Neuron (in vitro differentiated cells): ENCODE measurements around the gene MRPL12.

Source experiments
- H2AFZ ChIP-seq: one replicate; pipeline ENCODE4 v1.6.1; 2013; ENCODE audit warnings: low read depth, mild to moderate bottlenecking, inconsistent platforms, low read length, moderate library complexity
- H3K27me3 ChIP-seq: one replicate; pipeline ENCODE4 v1.6.1; 2013; ENCODE audit warnings: low read length; ENCODE audit not compliant: insufficient read depth
- H3K36me3 ChIP-seq: one replicate; pipeline ENCODE4 v1.6.1; 2013; ENCODE audit warnings: low read length; ENCODE audit not compliant: insufficient read depth
- H3K4me1 ChIP-seq: one replicate; pipeline ENCODE4 v1.6.1; 2013; ENCODE audit warnings: low read length; ENCODE audit not compliant: insufficient read depth
- H3K4me3 ChIP-seq: 2 replicates; pipeline ENCODE4 v1.5.1; 2013; ENCODE audit warnings: mild to moderate bottlenecking, low read length, moderate library complexity
- H3K9me3 ChIP-seq: one replicate; pipeline ENCODE4 v1.6.1; 2013; ENCODE audit warnings: low read length

MRPL12 gene

DNA sequence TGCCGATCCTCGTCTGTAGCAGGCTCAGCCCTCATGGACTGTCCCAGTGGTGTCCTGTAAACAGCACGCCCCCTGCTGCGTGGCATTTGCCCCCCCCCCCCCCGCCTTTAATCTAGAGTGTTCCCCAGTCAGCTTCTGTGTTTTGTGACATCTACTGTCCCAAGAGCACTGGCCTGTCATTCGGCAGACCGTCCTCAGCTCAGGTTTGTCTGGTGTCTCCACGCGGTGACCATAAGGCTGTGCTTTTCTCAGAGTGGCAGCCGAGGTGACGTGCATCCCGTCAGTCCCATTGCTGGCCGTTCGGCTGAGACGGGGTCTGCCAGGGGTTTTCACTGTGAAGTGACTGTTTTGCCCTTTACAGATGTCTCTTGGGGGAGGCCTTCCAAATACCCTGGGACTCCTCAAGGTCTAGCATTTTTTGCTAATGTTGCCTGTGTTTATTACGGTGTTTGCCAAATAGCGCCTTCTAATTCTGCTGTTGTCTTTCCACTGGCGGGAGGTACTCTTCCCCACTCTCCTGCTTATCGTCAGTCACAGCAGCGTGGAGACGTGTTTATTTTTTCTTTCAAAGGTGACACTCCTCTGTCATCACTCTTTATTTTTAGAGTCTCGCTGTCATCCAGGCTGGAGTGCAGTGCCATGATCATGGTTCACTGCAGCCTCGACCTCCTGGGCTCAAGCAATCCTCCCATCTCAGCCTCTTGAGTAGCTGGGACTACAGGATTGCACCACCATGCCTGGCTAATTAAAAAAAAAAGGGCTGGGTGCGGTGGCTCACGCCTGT is 5.7 kb upstream of the MRPL12 start:
- Histone ChIP-seq H3K9me3 (no peaks in the 10 kb centered on the region), H3K36me3 (peaks cover 75% of the 10 kb centered on the region), H3K27me3 (no peaks in the 10 kb centered on the region), H3K4me1 (peaks cover 15% of the 10 kb centered on the region), H2AFZ (no peak overlapping the region), H3K4me3 (no peak overlapping the region)

GRCh38 chr17:81700353-81701287 is 2.5 kb upstream of the MRPL12 start:
- no peak overlapping the region for H2AFZ ChIP-seq
- peaks cover 25% of the 10 kb centered on the region for H3K4me1 ChIP-seq
- no peaks in the 10 kb centered on the region for H3K27me3 ChIP-seq
- H3K4me3 ChIP-seq: no peak overlapping the region
- no peaks in the 10 kb centered on the region for H3K9me3 ChIP-seq
- peaks cover 56% of the 10 kb centered on the region for H3K36me3 ChIP-seq

- Histone ChIP-seq H3K4me1 (peaks cover 25% of the 10 kb centered on the region), H3K36me3 (peaks cover 55% of the 10 kb centered on the region), H3K4me3 (peak overlapping the region; percentile 86), H2AFZ (no peak overlapping the region), H3K9me3 (no peaks in the 10 kb centered on the region), H3K27me3 (no peaks in the 10 kb centered on the region)
Measured at GRCh38 chr17:81701288-81702071, 1.7 kb upstream of the MRPL12 start.

- peaks cover 49% of the 10 kb centered on the region for H3K36me3 ChIP-seq
- no peaks in the 10 kb centered on the region for H3K27me3 ChIP-seq
- H2AFZ ChIP-seq: peak overlapping the region; percentile 29
- peak overlapping the region; percentile 86 for H3K4me3 ChIP-seq
- no peaks in the 10 kb centered on the region for H3K9me3 ChIP-seq
- H3K4me1 ChIP-seq: peaks cover 25% of the 10 kb centered on the region
Measured at GRCh38 chr17:81703747-81704654, 834 bp downstream of the MRPL12 start.

DNA sequence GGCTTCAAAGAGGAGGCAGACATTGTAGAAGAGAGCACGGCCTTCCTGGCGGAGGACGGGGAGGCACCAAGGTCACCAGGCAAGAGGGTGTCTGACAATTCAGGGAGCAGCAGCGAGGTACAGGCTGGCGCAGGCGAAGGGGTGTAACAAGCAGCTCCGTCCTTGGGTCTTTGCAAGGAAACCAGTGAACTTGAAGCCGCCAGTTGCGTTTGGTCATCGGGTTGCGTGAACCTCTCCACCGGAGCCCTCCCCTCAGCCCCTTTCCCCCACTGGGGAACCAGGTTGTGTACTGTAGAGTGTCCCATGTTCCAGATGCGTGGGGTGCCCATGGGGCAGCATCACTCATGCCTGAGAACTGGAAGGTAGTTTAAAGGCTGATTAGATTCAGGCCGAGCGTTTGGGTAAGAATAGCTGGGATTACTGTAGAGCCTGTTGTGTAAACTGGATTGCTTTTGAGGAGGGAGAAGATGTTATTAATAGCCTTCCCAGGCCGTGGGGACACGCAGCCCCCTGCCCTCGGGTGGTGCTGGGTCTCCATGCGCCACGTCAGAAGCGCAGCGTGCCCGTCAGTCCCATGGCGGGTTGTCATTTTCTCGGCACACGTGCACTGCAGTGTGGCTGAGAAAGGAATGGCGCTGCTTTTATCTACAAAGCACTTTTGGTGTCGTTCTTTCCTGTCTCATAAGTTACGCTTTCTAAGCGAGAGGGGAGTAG is 2.5 kb downstream of the MRPL12 start:
- Histone ChIP-seq H2AFZ (no peak overlapping the region), H3K4me3 (no peak overlapping the region), H3K27me3 (no peaks in the 10 kb centered on the region), H3K9me3 (no peaks in the 10 kb centered on the region), H3K36me3 (peaks cover 46% of the 10 kb centered on the region), H3K4me1 (peaks cover 26% of the 10 kb centered on the region)

- Histone ChIP-seq H2AFZ (no peak overlapping the region), H3K36me3 (peaks cover 40% of the 10 kb centered on the region), H3K9me3 (no peaks in the 10 kb centered on the region), H3K27me3 (no peaks in the 10 kb centered on the region), H3K4me1 (peaks cover 28% of the 10 kb centered on the region), H3K4me3 (no peak overlapping the region)
Measured at GRCh38 chr17:81706232-81706611, 3.1 kb downstream of the MRPL12 start.

- Histone ChIP-seq H3K27me3 (no peaks in the 10 kb centered on the region), H3K9me3 (no peaks in the 10 kb centered on the region), H3K36me3 (peaks cover 34% of the 10 kb centered on the region), H3K4me1 (peaks cover 24% of the 10 kb centered on the region), H2AFZ (no peak overlapping the region), H3K4me3 (no peak overlapping the region)
Measured at GRCh38 chr17:81706757-81707624, 3.8 kb downstream of the MRPL12 start.

DNA sequence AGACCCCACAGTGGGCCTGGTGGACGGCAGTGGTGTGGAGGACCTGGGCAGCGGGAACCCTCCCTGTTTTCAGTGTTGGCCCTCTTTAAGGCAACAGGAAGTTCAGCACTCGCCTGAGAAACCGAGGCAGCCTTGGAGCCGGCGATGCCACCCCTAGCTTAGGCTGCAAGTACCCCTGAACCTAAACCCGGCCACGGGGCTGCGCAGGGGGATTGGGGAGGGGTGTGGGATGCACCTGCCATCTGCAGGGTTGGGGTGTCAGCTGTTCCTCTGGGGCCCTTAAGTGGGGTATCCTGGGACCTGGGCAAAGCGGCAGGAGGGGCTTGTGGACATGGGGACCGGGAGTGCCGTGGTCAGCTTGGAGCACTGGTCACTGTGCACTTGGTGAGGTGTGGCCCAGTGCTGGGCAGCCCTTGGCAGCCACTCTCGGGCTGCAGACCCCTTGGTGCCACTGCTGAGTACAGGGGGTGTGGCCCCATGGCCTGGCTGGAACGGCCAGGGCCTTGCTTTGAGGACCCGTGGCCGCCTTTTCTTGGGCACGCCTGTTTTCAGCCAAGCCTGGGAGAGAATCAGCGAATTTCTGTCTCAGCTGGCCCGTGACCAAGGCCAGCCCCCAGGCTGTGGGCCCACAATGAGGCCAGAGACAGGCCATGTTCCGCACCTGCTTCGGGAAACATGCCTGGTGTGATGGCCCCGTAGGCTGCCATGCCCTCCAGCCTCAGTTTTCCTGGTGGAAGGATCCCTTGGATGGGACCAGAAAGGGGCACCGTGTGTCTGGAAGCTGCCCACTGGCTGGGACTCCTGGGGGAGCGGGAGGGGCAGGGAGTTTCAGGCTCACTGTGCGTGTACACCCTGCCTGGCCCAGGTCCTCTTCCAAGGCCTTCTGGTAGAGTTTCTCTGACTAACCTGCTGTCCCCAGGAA is 4.8 kb downstream of the MRPL12 start:
- H3K27me3 ChIP-seq: no peaks in the 10 kb centered on the region
- H3K4me1 ChIP-seq: peaks cover 24% of the 10 kb centered on the region
- no peak overlapping the region for H3K4me3 ChIP-seq
- no peaks in the 10 kb centered on the region for H3K9me3 ChIP-seq
- H3K36me3 ChIP-seq: peaks cover 34% of the 10 kb centered on the region
- H2AFZ ChIP-seq: no peak overlapping the region

- Histone ChIP-seq H3K4me1 (peaks cover 30% of the 10 kb centered on the region), H3K27me3 (no peaks in the 10 kb centered on the region), H3K4me3 (no peak overlapping the region), H3K36me3 (peaks cover 34% of the 10 kb centered on the region), H2AFZ (no peak overlapping the region), H3K9me3 (no peaks in the 10 kb centered on the region)
Measured at GRCh38 chr17:81708739-81709185, 5.6 kb downstream of the MRPL12 start.

DNA sequence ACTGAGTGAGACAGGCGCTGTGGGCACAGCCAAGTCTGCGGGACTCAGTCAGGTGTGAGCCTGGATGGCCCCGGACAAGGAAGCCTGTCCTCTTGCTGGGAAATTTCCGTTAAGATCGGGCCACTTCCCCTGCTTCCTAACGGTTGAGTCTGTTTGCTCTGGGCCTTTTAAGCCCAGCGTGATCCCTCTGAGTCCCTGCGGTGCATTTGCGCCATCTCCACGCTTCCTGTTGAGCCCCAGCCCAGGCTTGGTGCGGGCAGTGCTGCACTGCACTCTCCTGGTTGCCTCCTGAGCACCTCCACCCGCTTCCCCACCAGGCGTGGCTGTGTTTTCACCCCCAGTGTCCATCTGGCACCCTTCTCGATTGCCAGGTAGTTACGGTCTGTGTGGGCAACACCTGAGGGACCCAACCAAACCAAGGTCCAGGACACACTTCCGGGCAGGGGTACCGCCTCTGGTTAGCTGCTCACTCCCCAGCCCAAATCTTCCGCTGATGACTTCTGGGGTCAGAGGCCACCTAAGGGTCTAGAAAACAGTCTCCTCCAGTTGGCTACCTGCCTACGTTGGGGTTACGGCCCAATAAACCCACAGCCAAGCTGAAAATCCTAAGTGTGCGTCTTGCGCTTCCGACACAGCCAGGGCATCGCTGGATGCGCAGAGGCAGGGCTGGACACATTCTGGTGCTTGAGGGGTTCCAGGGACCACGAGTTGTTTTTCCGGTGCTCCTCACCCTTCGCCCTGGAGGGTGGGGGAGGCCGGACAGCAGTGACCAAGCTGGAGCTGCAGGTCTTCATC is 7.5 kb downstream of the MRPL12 start:
- no peak overlapping the region for H3K4me3 ChIP-seq

More for the DNA sequence above, 7.5 kb downstream of the MRPL12 start:
- H3K4me1 ChIP-seq: peaks cover 31% of the 10 kb centered on the region
- no peaks in the 10 kb centered on the region for H3K27me3 ChIP-seq
- H2AFZ ChIP-seq: no peak overlapping the region
- peaks cover 28% of the 10 kb centered on the region for H3K36me3 ChIP-seq
- H3K9me3 ChIP-seq: no peaks in the 10 kb centered on the region
